A673 (cell line): ENCODE results near the gene CWF19L1. TPM values are rescaled to one million over a fixed set of nuclear protein-coding genes. Genes with fewer than 3 reads are reported as not detected.
"Not testable (repeated sequence)": the region's sequence is repeated elsewhere in the genome, so short reads cannot be mapped to it uniquely, and the experiment has no call there.

Source experiments
- BruUV-seq: library from RNA; stranded (reverse); fragments of 400-500 nt; replicated peaks from 2 replicates; lab custom pipeline; 2021; lab: Mats Ljungman, UMichigan
- CTCF ChIA-PET: fragments of 300-600 bp; sonication (Branson Sonifier 250); formaldehyde crosslinking; loops from one replicate; lab custom pipeline; 2022; ENCODE audit warnings: antibody characterized with exemption; lab: Charles Lee
- POLR2A ChIA-PET: fragments of 300-600 bp; sonication (Branson Sonifier 250); formaldehyde crosslinking; loops from one replicate; lab custom pipeline; 2022; ENCODE audit warnings: antibody characterized with exemption; ENCODE audit not compliant: low non-redundant PET; lab: Charles Lee
- DNase-seq: peaks from one replicate; pipeline ENCODE4 v3.0.0-alpha.2; 2015; ENCODE audit warnings: low spot score
- H3K27ac ChIP-seq: fragments of 200-600 bp; sonication (generic); 2 replicates; pipeline ENCODE4 v1.5.1; 2016; ENCODE audit warnings: mixed run types, low read depth, mild to moderate bottlenecking, mixed read lengths, antibody characterized with exemption, low read length; ENCODE audit not compliant: poor library complexity, severe bottlenecking
- H3K27me3 ChIP-seq: fragments of 200-600 bp; sonication (generic); replicated peaks from 2 replicates; pipeline ENCODE4 v1.6.1; 2017; ENCODE audit warnings: mixed run types, low read depth, mild to moderate bottlenecking, mixed read lengths, antibody characterized with exemption, low read length; ENCODE audit not compliant: insufficient read depth, poor library complexity
- H3K36me3 ChIP-seq: fragments of 200-600 bp; sonication (generic); 2 replicates; pipeline ENCODE4 v1.6.1; 2016; ENCODE audit warnings: mixed run types, mild to moderate bottlenecking, mixed read lengths, antibody characterized with exemption, low read length; ENCODE audit not compliant: insufficient read depth, poor library complexity, severe bottlenecking
- H3K4me1 ChIP-seq: fragments of 200-600 bp; sonication (generic); 2 replicates; pipeline ENCODE4 v1.6.1; 2017; ENCODE audit warnings: mixed run types, mild to moderate bottlenecking, mixed read lengths, antibody characterized with exemption, low read length; ENCODE audit not compliant: insufficient read depth, poor library complexity, severe bottlenecking
- H3K4me3 ChIP-seq: fragments of 200-600 bp; sonication (generic); 2 replicates; pipeline ENCODE4 v1.5.1; 2016; ENCODE audit warnings: low read depth, mixed run types, mild to moderate bottlenecking, mixed read lengths, low read length; ENCODE audit not compliant: poor library complexity, severe bottlenecking
- H3K9me3 ChIP-seq: fragments of 200-600 bp; sonication (generic); 2 replicates; pipeline ENCODE4 v1.6.1; 2016; ENCODE audit warnings: mixed run types, low read depth, mild to moderate bottlenecking, mixed read lengths, antibody characterized with exemption, low read length; ENCODE audit not compliant: poor library complexity, severe bottlenecking
- EZH2 ChIP-seq: fragments of 200-600 bp; sonication (generic); IDR thresholded peaks from 2 replicates; pipeline ENCODE4 v1.6.1; 2017; ENCODE audit warnings: borderline replicate concordance, low read depth, mild to moderate bottlenecking, mixed read lengths, antibody characterized with exemption, low read length; ENCODE audit not compliant: poor library complexity, severe bottlenecking
- intact Hi-C: fragments of 100-400 bp; cut with micrococcal nuclease; formaldehyde crosslinking; loops from one replicate; pipeline ENCODE4 v1.10.0; 2022; ENCODE audit not compliant: unreplicated experiment
- total RNA-seq: library from RNA; stranded (reverse); gene quantifications from 2 replicates; pipeline ENCODE4 v1.2.3, GENCODE V29; 2021
- TF ChIP-seq, protein P1 (sequence below): fragments of 300-800, 200-600 bp; sonication (generic); conservative IDR thresholded peaks from 2 replicates; pipeline ENCODE4 v1.5.1; 2017; ENCODE audit warnings: low read depth, mild to moderate bottlenecking, antibody characterized with exemption, low read length, moderate library complexity, mixed read lengths

Gene CWF19L1
- total RNA-seq, 1 experiment from 2014 or later, result 39.8 TPM

DNA sequence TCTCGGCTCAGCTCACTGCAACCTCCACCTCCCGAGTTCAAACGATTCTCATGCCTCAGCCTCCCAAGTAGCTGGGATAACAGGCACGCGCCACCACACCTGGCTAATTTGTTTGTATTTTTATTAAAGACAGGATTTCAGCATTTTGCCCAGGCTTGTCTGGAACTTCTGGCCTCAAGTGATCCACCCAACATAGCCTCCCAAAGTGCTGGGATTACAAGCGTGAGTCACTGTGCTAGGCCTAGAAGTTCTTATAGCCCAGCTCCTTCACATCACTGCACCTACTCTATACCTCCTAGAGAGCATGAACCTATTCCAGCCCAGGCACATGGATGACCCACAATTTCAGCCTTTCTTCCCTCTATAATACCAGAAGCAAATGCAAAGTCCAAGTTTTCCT, 20.3 kb upstream of the CWF19L1 start:
- peaks cover 4% of the 10 kb centered on the region for H3K36me3 ChIP-seq
- peaks cover 6% of the 10 kb centered on the region for H3K4me1 ChIP-seq
- intact Hi-C loops, result no loop called here
- no peaks in the 10 kb centered on the region for H3K9me3 ChIP-seq
- no peak overlapping the region for H3K27ac ChIP-seq
- POLR2A ChIA-PET, result no interaction called here
- TF ChIP-seq, protein P1, sequence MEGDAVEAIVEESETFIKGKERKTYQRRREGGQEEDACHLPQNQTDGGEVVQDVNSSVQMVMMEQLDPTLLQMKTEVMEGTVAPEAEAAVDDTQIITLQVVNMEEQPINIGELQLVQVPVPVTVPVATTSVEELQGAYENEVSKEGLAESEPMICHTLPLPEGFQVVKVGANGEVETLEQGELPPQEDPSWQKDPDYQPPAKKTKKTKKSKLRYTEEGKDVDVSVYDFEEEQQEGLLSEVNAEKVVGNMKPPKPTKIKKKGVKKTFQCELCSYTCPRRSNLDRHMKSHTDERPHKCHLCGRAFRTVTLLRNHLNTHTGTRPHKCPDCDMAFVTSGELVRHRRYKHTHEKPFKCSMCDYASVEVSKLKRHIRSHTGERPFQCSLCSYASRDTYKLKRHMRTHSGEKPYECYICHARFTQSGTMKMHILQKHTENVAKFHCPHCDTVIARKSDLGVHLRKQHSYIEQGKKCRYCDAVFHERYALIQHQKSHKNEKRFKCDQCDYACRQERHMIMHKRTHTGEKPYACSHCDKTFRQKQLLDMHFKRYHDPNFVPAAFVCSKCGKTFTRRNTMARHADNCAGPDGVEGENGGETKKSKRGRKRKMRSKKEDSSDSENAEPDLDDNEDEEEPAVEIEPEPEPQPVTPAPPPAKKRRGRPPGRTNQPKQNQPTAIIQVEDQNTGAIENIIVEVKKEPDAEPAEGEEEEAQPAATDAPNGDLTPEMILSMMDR, result no peak
- TF ChIP-seq EZH2, result no peak
- H3K4me3 ChIP-seq, result no peak overlapping the region
- no TSS peak for BruUV-seq
- no peaks in the 10 kb centered on the region for H3K27me3 ChIP-seq
- DNase-seq, result no peak
- CTCF ChIA-PET, result no interaction called here

DNA sequence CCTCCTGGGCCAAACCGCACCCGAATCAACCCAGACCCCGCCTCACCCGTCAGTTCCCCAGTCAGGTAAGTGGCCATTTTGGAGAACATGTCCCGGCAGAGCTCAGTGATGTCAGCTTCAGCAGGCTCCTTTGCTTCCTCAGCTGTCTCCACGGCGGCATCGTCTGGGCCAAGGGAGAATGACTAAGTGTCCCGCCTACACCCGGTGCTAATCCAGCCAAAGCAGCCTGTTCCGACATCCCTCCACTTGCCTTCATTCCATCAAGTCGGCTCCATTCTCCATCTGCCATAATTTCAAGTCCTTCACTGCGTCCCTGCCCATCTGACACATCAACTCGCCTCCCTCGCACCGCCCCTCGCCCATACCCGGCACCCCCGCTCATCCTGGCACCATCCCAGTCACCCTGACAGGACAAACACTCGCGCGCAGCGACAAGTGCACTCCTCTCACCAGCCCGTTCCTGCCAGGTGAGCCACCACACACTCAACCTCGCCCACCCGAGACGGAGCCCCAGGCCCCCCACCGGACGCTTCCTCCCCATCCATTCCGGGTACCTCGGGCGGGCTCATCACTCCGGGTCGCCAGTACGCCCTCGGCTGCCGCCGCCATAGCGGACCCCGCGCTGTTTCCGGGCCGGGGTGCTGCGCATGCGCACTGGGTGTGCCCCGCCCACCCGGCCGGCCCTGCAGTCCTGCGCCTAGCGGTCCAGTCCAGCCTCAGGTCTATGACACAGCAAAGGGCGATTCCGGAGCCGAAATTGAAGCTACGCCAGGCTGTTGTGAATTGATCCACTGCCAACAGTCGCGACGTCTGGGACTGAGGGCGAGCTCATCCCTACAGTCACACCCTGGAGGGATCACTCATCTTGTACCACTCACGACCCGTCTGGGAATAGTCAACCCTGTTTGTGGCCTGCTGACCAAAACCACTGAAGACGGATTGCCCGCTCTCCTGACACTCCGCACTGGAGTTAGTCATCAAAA, 18.9 kb upstream of the CWF19L1 start, which contains the start of gene BLOC1S2:
BLOC1S2 (minus strand) TSS at position 630 of the 983 bp plus-strand sequence; CDS start at position 609, 21 bp downstream.
- peak; percentile 85 for DNase-seq
- intact Hi-C loops, result no loop called here
- Histone ChIP-seq H3K4me1 (peaks cover 6% of the 10 kb centered on the region), H3K9me3 (no peaks in the 10 kb centered on the region), H3K27ac (peak within 1 kb of the TSS; percentile 71), H3K36me3 (peaks cover 4% of the 10 kb centered on the region), H3K4me3 (peak within 1 kb of the TSS; percentile 91), H3K27me3 (no peaks in the 10 kb centered on the region)
- ChIA-PET CTCF (interaction anchor here (1.0 kb wide), 1 partner anchor 233 kb away, joined by 3 read pairs; no protein-coding TSS in a partner anchor), POLR2A (no interaction called here)
- TF ChIP-seq, protein P1, result no peak
- TF ChIP-seq EZH2, result no peak
- no TSS peak for BruUV-seq

DNA sequence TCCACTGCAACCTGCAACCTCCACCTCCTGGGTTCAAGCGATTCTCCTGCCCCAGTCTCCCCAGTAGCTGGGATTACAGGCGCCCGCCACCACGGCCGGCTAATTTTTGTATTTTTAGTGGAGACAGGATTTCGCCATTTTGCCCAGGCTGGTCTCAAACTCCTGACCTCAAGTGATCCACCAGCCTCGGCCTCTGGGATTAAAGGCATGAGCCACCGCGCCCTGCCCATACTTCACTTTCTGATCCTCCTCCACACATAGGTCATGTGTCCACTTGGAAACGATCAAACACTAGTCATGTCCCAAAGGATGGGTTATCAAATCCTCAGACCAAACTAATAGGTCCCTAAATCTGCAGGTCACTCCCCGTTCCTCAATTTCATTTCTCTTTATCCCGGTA, 17.9 kb upstream of the CWF19L1 start:
- BruUV-seq, H3K9me3 ChIP-seq, H3K27ac ChIP-seq, intact Hi-C loops, POLR2A ChIA-PET, H3K4me1 ChIP-seq, H3K27me3 ChIP-seq, DNase-seq: not testable (repeated sequence)
- peaks cover 12% of the 10 kb centered on the region for H3K36me3 ChIP-seq
- H3K4me3 ChIP-seq, result peak overlapping the region; percentile 91
- CTCF ChIA-PET, result interaction anchor here (1.0 kb wide), 1 partner anchor 234 kb away, joined by 3 read pairs; no protein-coding TSS in a partner anchor
